ENCODE measurements around the gene PDE6A. TPM values are rescaled to one million over a fixed set of nuclear protein-coding genes. Genes with fewer than 3 reads are reported as not detected.

Gene PDE6A
- total and polyA plus RNA-seq, 2 donors (not counting 3 experiments of a cell fraction or from before 2014, with no cell fraction given): not detected

- ChIA-PET POLR2A (no interaction called here), CTCF (interaction anchor here (0.5 to 13.6 kb wide), 16 partner anchors 9 to 1106 kb away, joined by 3 to 421 read pairs (median 8); no protein-coding TSS in a partner anchor)
- Histone ChIP-seq H3K4me2 (ENCODE audit: insufficient read depth, low read length) (no peak overlapping the region), H4K20me1 (replicated peaks; ENCODE audit: control insufficient read depth, extremely low read depth, insufficient read depth, low read length) (no peaks in the 10 kb centered on the region), H3K4me1 (ENCODE audit: control insufficient read depth, extremely low read depth, insufficient read depth, low read length) (peaks cover 21% of the 10 kb centered on the region), H3K9me1 (replicated peaks; ENCODE audit: control insufficient read depth, extremely low read depth, insufficient read depth, low read length) (no peaks in the 10 kb centered on the region), H3K36me3 (ENCODE audit: control insufficient read depth in 2 of 2, extremely low read depth in 1 of 2, insufficient read depth in 2 of 2, low read length in 2 of 2) (no peaks in the 10 kb centered on the region), H3K79me2 (ENCODE audit: control insufficient read depth, insufficient read depth, low read length) (no peaks in the 10 kb centered on the region), H3K27ac (ENCODE audit: insufficient read depth, low read depth, low read length) (no peak overlapping the region), H3K9me3 (replicated peaks; ENCODE audit: control insufficient read depth, insufficient read depth, low read length) (no peaks in the 10 kb centered on the region), H3K4me3 (replicated peaks in 1 of 3; ENCODE audit: insufficient read depth in 1 of 3, low read depth in 1 of 3, low read length in 3 of 3) (no peak overlapping the region), H2AFZ (ENCODE audit: low read depth, low read length) (no peak overlapping the region), H3K9ac (replicated peaks; ENCODE audit: extremely low read depth, insufficient read depth, low read length) (no peak overlapping the region), H3K27me3 (ENCODE audit: control insufficient read depth in 2 of 2, insufficient read depth in 2 of 2, low read length in 2 of 2) (no peaks in the 10 kb centered on the region)
- intact Hi-C loops (cut with micrococcal nuclease) (no loop called here), dilution Hi-C loops (cut with MboI; ENCODE audit: extremely low pct_ligation_motif_present, low sequenced_read_pairs) (no loop called here)
- BruUV-seq (replicated peaks): no TSS peak
- FAIRE-seq (no peak), DNase-seq (ENCODE audit: low read depth, low spot score) (no peak)
- TF ChIP-seq GATA2 (IDR thresholded peaks at IDR 0.05; ENCODE audit: insufficient read depth, insufficient read length, low read depth, low read length) (no peak), POLR2A (IDR thresholded peaks at IDR 0.05; ENCODE audit: low read depth, low read length) (no peak), MAX (IDR thresholded peaks at IDR 0.05; ENCODE audit: insufficient read depth, insufficient read length) (no peak), JUN (IDR thresholded peaks at IDR 0.05; ENCODE audit: borderline replicate concordance, insufficient read depth, insufficient read length, low read depth) (no peak), FOS (IDR thresholded peaks at IDR 0.05; ENCODE audit: borderline replicate concordance, insufficient read depth, low read length) (no peak), EZH2 (IDR thresholded peaks at IDR 0.05; ENCODE audit: borderline replicate concordance, low read depth, low read length, severe bottlenecking) (no peak), POLR2AphosphoS5 (IDR thresholded peaks at IDR 0.05; ENCODE audit: insufficient read depth, low read depth, low read length) (no peak), CTCF (IDR thresholded peaks at IDR 0.05; ENCODE audit: extremely low read depth in 1 of 2, insufficient read depth in 1 of 2, low read depth in 1 of 2, low read length in 2 of 2) (no peak), MYC (IDR thresholded peaks at IDR 0.05; ENCODE audit: low read depth, low read length) (no peak)
These were observed 13.3 kb upstream of the PDE6A start for GRCh38 chr5:149957855-149958254.
